Measurements from ENCODE around the gene DDX56. TPM values are rescaled to one million over a fixed set of nuclear protein-coding genes. Genes with fewer than 3 reads are reported as not detected.

The DDX56 gene
- total and polyA plus RNA-seq, 9 of the 15 experiments (the other 6 are each of a cell fraction or from before 2014, with no cell fraction given): 33.0 to 145 (median 102) TPM

DNA sequence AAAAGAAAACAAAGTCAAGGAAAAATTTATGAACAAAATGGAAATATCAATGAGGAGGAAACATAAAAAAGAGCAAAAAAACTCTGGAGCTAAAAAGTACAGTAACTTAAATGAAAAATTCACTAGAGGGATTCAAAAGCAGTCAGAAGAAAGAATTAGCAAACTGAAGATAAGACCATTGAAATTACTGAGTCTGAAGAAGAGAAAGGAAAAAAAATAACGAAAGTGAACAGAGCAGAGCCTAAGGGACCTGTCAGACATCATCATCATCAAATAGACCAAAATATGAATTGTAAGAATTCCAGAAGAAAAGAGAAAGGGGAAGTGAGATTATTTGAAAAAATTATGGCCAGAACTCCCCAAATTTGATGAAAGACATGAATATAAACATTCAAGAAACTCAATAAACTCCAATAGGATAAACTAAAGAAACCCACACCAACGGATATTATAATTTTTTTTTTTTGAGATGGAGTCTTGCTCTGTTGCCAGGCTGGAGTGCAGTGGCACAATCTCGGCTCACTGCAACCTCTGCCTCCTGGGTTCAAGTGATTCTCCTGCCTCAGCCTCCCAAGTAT, 48.8 kb downstream of the DDX56 start:
- Histone ChIP-seq H4K20me1 (replicated peaks; ENCODE audit: control insufficient read depth, insufficient read depth, low read length) (no peaks in the 10 kb centered on the region), H3K27ac (ENCODE audit: extremely low read depth, low read depth, low read length) (no peak overlapping the region), H3K9me1 (ENCODE audit: control insufficient read depth, insufficient read depth, low read length) (no peaks in the 10 kb centered on the region), H3K36me3 (ENCODE audit: control insufficient read depth, insufficient read depth, low read length) (no peaks in the 10 kb centered on the region), H3K9me3 (replicated peaks; ENCODE audit: control insufficient read depth, insufficient read depth, low read depth, low read length) (peaks cover 5% of the 10 kb centered on the region; the same call in 1 of the 2 replicates), H3K79me2 (ENCODE audit: control insufficient read depth, insufficient read depth, low read length) (no peaks in the 10 kb centered on the region), H3K9ac (ENCODE audit: insufficient read depth in 1 of 2, low read depth in 2 of 2, low read length in 2 of 2) (no peak overlapping the region), H3K4me1 (replicated peaks in 1 of 2; ENCODE audit: control insufficient read depth in 2 of 2, insufficient read depth in 2 of 2, low read length in 2 of 2) (peaks cover 0 to 6% of the 10 kb centered on the region in 2 experiments; a peak in 2 of 5 replicates), H2AFZ (ENCODE audit: low read depth, low read length) (no peak overlapping the region), H3K27me3 (ENCODE audit: control insufficient read depth in 2 of 2, insufficient read depth in 2 of 2, low read length in 2 of 2) (peaks cover 6 to 32% of the 10 kb centered on the region in 2 experiments; a peak in 4 of 5 replicates), H3K4me2 (ENCODE audit: insufficient read depth, low read length) (no peak overlapping the region), H3K4me3 (no peak overlapping the region)
- in situ Hi-C loops (cut with MboI) (no loop called here), intact Hi-C loops (cut with micrococcal nuclease) (no loop called here)
- FAIRE-seq (no peak), DNase-seq (ENCODE audit: extremely low read depth in 1 of 4, low spot score in 3 of 4) (no peak), ATAC-seq (no peak)
- no TSS peak for BruUV-seq (replicated peaks)
- 0% methylated on average over 3 of the region's 3 CpGs for WGBS (ENCODE audit: insufficient coverage, low coverage, missing lambda C conversion rate)
- POLR2A ChIA-PET: no interaction called here
- CTCF ChIA-PET (ENCODE audit: low intra/inter-chr PET ratio): no interaction called here
- TF ChIP-seq NFIX (CRISPR knock-in tag; IDR thresholded peaks at IDR 0.05; ENCODE audit: low read depth) (no peak), SUPT5H (IDR thresholded peaks at IDR 0.05) (no peak), STAT5B (CRISPR knock-in tag; IDR thresholded peaks at IDR 0.05) (no peak), FOS (IDR thresholded peaks at IDR 0.05; ENCODE audit: extremely low read depth, insufficient read length) (no peak), ELF2 (CRISPR knock-in tag; IDR thresholded peaks at IDR 0.05) (no peak), FOSL1 (tag; conservative IDR thresholded peaks at IDR 0.05) (no peak), TRIM28 (IDR thresholded peaks at IDR 0.05) (peak; percentile 91), SMAD3 (CRISPR knock-in tag; conservative IDR thresholded peaks at IDR 0.05) (no peak), ZZZ3 (IDR thresholded peaks at IDR 0.05) (no peak), TFAM (CRISPR knock-in tag; conservative IDR thresholded peaks at IDR 0.05) (no peak), ZNF561 (CRISPR knock-in tag; conservative IDR thresholded peaks at IDR 0.05) (no peak), ZNF699 (CRISPR knock-in tag; IDR thresholded peaks at IDR 0.05; ENCODE audit: insufficient replicate concordance) (no peak), ETS2 (tag; IDR thresholded peaks at IDR 0.05; ENCODE audit: borderline replicate concordance, poor library complexity, severe bottlenecking) (no peak), ZEB2 (IDR thresholded peaks at IDR 0.05) (peak; percentile 62)
- TF ChIP-seq, protein P1, sequence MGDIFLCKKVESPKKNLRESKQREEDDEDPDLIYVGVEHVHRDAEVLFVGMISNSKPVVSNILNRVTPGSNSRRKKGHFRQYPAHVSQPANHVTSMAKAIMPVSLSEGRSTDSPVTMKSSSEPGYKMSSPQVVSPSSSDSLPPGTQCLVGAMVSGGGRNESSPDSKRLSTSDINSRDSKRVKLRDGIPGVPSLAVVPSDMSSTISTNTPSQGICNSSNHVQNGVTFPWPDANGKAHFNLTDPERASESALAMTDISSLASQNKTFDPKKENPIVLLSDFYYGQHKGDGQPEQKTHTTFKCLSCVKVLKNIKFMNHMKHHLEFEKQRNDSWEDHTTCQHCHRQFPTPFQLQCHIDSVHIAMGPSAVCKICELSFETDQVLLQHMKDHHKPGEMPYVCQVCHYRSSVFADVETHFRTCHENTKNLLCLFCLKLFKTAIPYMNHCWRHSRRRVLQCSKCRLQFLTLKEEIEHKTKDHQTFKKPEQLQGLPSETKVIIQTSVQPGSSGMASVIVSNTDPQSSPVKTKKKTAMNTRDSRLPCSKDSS (IDR thresholded peaks at IDR 0.05; ENCODE audit: low read depth, partially characterized antibody): peak; percentile 93
- TF ChIP-seq, protein P2, sequence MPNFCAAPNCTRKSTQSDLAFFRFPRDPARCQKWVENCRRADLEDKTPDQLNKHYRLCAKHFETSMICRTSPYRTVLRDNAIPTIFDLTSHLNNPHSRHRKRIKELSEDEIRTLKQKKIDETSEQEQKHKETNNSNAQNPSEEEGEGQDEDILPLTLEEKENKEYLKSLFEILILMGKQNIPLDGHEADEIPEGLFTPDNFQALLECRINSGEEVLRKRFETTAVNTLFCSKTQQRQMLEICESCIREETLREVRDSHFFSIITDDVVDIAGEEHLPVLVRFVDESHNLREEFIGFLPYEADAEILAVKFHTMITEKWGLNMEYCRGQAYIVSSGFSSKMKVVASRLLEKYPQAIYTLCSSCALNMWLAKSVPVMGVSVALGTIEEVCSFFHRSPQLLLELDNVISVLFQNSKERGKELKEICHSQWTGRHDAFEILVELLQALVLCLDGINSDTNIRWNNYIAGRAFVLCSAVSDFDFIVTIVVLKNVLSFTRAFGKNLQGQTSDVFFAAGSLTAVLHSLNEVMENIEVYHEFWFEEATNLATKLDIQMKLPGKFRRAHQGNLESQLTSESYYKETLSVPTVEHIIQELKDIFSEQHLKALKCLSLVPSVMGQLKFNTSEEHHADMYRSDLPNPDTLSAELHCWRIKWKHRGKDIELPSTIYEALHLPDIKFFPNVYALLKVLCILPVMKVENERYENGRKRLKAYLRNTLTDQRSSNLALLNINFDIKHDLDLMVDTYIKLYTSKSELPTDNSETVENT (CRISPR knock-in tag; IDR thresholded peaks at IDR 0.05): no peak
- TF ChIP-seq, protein P3, sequence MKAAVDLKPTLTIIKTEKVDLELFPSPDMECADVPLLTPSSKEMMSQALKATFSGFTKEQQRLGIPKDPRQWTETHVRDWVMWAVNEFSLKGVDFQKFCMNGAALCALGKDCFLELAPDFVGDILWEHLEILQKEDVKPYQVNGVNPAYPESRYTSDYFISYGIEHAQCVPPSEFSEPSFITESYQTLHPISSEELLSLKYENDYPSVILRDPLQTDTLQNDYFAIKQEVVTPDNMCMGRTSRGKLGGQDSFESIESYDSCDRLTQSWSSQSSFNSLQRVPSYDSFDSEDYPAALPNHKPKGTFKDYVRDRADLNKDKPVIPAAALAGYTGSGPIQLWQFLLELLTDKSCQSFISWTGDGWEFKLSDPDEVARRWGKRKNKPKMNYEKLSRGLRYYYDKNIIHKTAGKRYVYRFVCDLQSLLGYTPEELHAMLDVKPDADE (conservative IDR thresholded peaks at IDR 0.05; ENCODE audit: control insufficient read depth, low read depth, low read length): no peak
- TF ChIP-seq, protein P4, sequence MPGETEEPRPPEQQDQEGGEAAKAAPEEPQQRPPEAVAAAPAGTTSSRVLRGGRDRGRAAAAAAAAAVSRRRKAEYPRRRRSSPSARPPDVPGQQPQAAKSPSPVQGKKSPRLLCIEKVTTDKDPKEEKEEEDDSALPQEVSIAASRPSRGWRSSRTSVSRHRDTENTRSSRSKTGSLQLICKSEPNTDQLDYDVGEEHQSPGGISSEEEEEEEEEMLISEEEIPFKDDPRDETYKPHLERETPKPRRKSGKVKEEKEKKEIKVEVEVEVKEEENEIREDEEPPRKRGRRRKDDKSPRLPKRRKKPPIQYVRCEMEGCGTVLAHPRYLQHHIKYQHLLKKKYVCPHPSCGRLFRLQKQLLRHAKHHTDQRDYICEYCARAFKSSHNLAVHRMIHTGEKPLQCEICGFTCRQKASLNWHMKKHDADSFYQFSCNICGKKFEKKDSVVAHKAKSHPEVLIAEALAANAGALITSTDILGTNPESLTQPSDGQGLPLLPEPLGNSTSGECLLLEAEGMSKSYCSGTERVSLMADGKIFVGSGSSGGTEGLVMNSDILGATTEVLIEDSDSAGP (CRISPR knock-in tag; IDR thresholded peaks at IDR 0.05): no peak
